Measurements from ENCODE around the gene NGDN.

DNA sequence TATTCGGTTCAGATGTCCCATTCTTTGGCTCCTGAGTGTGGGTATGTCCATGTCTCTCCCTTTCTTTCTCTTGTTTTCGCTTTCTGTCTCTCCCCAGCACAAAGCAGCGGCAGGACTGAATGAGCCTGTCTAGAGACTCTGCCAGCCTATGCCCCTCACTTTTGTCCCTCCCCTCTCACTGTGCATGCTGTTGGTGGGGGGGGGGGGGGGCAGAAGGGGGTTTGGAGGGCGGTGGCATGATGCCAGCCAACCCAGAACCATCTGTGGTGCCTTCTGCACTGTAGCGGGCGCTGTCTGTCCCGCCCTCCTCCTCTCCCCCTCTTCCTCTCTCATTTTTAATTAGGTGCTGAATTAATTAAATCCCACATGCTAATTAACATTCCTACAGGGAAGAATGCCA lies 17.7 kb downstream of the NGDN start:
- TF ChIP-seq, protein P1, sequence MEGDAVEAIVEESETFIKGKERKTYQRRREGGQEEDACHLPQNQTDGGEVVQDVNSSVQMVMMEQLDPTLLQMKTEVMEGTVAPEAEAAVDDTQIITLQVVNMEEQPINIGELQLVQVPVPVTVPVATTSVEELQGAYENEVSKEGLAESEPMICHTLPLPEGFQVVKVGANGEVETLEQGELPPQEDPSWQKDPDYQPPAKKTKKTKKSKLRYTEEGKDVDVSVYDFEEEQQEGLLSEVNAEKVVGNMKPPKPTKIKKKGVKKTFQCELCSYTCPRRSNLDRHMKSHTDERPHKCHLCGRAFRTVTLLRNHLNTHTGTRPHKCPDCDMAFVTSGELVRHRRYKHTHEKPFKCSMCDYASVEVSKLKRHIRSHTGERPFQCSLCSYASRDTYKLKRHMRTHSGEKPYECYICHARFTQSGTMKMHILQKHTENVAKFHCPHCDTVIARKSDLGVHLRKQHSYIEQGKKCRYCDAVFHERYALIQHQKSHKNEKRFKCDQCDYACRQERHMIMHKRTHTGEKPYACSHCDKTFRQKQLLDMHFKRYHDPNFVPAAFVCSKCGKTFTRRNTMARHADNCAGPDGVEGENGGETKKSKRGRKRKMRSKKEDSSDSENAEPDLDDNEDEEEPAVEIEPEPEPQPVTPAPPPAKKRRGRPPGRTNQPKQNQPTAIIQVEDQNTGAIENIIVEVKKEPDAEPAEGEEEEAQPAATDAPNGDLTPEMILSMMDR (IDR thresholded peaks at IDR 0.05), result no peak
- no peak for TF ChIP-seq POLR2A (IDR thresholded peaks at IDR 0.05)
